Panc1 (cell line): ENCODE results near the gene SPTBN4. TPM values are rescaled to one million over a fixed set of nuclear protein-coding genes. Genes with fewer than 3 reads are reported as not detected.

Experiments
- ATAC-seq: fragments of 200-7000 bp; cut with Tn5 transposase; 2 replicates; pipeline ENCODE4 v1.9.1; 2020; ENCODE audit warnings: mild to moderate bottlenecking, moderate library complexity
- BruUV-seq: library from RNA; stranded (reverse); fragments of 400-500 nt; replicated peaks from 2 replicates; lab custom pipeline; 2021; lab: Mats Ljungman, UMichigan
- CTCF ChIA-PET: fragments of 300-600 bp; sonication (Branson Sonifier 250); formaldehyde crosslinking; loops from one replicate; lab custom pipeline; 2022; ENCODE audit warnings: antibody characterized with exemption; lab: Charles Lee
- POLR2A ChIA-PET: fragments of 300-600 bp; sonication (Branson Sonifier 250); formaldehyde crosslinking; loops from one replicate; lab custom pipeline; 2022; ENCODE audit warnings: antibody characterized with exemption; lab: Charles Lee
- DNase-seq: peaks from one replicate; pipeline ENCODE4 v3.0.0-alpha.2; 2010; ENCODE audit warnings: low read depth, low spot score
- H3K27ac ChIP-seq: 2 replicates; pipeline ENCODE4 v1.5.1; 2011; ENCODE audit warnings: mild to moderate bottlenecking, low read length, inconsistent platforms
- H3K27me3 ChIP-seq: fragments of 200-500 bp; sonication (Bioruptor generic); 2 replicates; pipeline ENCODE4 v1.6.0; 2014; ENCODE audit warnings: low read length, inconsistent platforms; ENCODE audit not compliant: control insufficient read depth, insufficient read depth
- H3K36me3 ChIP-seq: fragments of 200-500 bp; sonication (Bioruptor generic); 2 replicates; pipeline ENCODE4 v1.5.1; 2014; ENCODE audit warnings: inconsistent platforms, mild to moderate bottlenecking, low read length, moderate library complexity; ENCODE audit not compliant: control insufficient read depth, insufficient read depth
- H3K4me1 ChIP-seq: 2 replicates; pipeline ENCODE4 v1.5.1; 2011; ENCODE audit warnings: inconsistent platforms, mild to moderate bottlenecking, low read length, moderate library complexity; ENCODE audit not compliant: control insufficient read depth, insufficient read depth
- H3K4me3 ChIP-seq, 2 experiments: 2 replicates each; pipeline ENCODE4 v1.5.1; 2011 to 2012; ENCODE audit warnings: low read depth in 2 of 2, low read length in 2 of 2, mild to moderate bottlenecking in 2 of 2, inconsistent platforms in 1 of 2, moderate library complexity in 1 of 2
- H3K9me3 ChIP-seq: fragments of 200-500 bp; sonication (Bioruptor generic); 2 replicates; pipeline ENCODE4 v1.5.1; 2014; ENCODE audit warnings: low read depth, mild to moderate bottlenecking, inconsistent platforms, low read length, moderate library complexity; ENCODE audit not compliant: control insufficient read depth, insufficient read depth
- POLR2AphosphoS5 ChIP-seq: IDR thresholded peaks from 2 replicates; pipeline ENCODE4 v1.6.1; 2012; ENCODE audit warnings: mild to moderate bottlenecking, low read depth, low read length, moderate library complexity
- SIN3A ChIP-seq: IDR thresholded peaks from 2 replicates; pipeline ENCODE4 v1.6.1; 2012; ENCODE audit warnings: low read depth, mild to moderate bottlenecking, low read length, moderate library complexity, borderline replicate concordance; ENCODE audit not compliant: insufficient read depth
- TCF7L2 ChIP-seq: IDR thresholded peaks from 2 replicates; pipeline ENCODE4 v1.6.1; 2011; ENCODE audit warnings: mild to moderate bottlenecking, low read depth, low read length, inconsistent platforms
- in situ Hi-C: cut with HindIII; loops from 2 replicates; pipeline ENCODE4 v1.10.0; 2016; ENCODE audit warnings: low sequenced_read_pairs, low pct_unique_long_range_greater_than_20kb
- intact Hi-C: fragments of 100-400 bp; cut with micrococcal nuclease; formaldehyde crosslinking; loops from one replicate; pipeline ENCODE4 v1.10.0; 2022; ENCODE audit not compliant: unreplicated experiment
- total RNA-seq: library from RNA; stranded (reverse); gene quantifications from one replicate; pipeline ENCODE4 v1.2.1, GENCODE V29; 2021; ENCODE audit not compliant: unreplicated experiment
- TF ChIP-seq, protein P1 (sequence below), 2 experiments: IDR thresholded peaks; 2 replicates each; pipeline ENCODE4 v1.6.1; 2011 to 2012; ENCODE audit warnings: low read depth in 2 of 2, control low read depth in 1 of 2, low read length in 1 of 2, mild to moderate bottlenecking in 1 of 2, moderate library complexity in 1 of 2; ENCODE audit not compliant: insufficient read depth in 1 of 2
- TF ChIP-seq, protein P2 (sequence below): fragments of 450-650 bp; IDR thresholded peaks from 2 replicates; pipeline ENCODE4 v1.5.1; 2017; ENCODE audit warnings: mild to moderate bottlenecking

The SPTBN4 gene
- total RNA-seq, 1 experiment from 2014 or later, result 1.2 TPM

- intact Hi-C loops (no loop called here), in situ Hi-C loops (no loop called here)
- Histone ChIP-seq H3K36me3 (no peaks in the 10 kb centered on the region), H3K4me3 (no peak overlapping the region), H3K4me1 (peaks cover 2% of the 10 kb centered on the region; the same call in 1 of the 2 replicates), H3K27ac (no peak overlapping the region), H3K9me3 (no peaks in the 10 kb centered on the region), H3K27me3 (no peaks in the 10 kb centered on the region)
- no peak for ATAC-seq
- DNase-seq, result no peak
- BruUV-seq, result no TSS peak
- ChIA-PET CTCF (no interaction called here), POLR2A (interaction anchor here (0.6 kb wide), 1 partner anchor 22 kb away, joined by 6 read pairs; no protein-coding TSS in a partner anchor)
- TF ChIP-seq, protein P1, sequence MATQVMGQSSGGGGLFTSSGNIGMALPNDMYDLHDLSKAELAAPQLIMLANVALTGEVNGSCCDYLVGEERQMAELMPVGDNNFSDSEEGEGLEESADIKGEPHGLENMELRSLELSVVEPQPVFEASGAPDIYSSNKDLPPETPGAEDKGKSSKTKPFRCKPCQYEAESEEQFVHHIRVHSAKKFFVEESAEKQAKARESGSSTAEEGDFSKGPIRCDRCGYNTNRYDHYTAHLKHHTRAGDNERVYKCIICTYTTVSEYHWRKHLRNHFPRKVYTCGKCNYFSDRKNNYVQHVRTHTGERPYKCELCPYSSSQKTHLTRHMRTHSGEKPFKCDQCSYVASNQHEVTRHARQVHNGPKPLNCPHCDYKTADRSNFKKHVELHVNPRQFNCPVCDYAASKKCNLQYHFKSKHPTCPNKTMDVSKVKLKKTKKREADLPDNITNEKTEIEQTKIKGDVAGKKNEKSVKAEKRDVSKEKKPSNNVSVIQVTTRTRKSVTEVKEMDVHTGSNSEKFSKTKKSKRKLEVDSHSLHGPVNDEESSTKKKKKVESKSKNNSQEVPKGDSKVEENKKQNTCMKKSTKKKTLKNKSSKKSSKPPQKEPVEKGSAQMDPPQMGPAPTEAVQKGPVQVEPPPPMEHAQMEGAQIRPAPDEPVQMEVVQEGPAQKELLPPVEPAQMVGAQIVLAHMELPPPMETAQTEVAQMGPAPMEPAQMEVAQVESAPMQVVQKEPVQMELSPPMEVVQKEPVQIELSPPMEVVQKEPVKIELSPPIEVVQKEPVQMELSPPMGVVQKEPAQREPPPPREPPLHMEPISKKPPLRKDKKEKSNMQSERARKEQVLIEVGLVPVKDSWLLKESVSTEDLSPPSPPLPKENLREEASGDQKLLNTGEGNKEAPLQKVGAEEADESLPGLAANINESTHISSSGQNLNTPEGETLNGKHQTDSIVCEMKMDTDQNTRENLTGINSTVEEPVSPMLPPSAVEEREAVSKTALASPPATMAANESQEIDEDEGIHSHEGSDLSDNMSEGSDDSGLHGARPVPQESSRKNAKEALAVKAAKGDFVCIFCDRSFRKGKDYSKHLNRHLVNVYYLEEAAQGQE (IDR thresholded peaks at IDR 0.05; ENCODE audit: insufficient read depth in 1 of 2, low read depth in 2 of 2, low read length in 1 of 2), result no peak
- TF ChIP-seq POLR2AphosphoS5, result no peak
- TF ChIP-seq, protein P2, sequence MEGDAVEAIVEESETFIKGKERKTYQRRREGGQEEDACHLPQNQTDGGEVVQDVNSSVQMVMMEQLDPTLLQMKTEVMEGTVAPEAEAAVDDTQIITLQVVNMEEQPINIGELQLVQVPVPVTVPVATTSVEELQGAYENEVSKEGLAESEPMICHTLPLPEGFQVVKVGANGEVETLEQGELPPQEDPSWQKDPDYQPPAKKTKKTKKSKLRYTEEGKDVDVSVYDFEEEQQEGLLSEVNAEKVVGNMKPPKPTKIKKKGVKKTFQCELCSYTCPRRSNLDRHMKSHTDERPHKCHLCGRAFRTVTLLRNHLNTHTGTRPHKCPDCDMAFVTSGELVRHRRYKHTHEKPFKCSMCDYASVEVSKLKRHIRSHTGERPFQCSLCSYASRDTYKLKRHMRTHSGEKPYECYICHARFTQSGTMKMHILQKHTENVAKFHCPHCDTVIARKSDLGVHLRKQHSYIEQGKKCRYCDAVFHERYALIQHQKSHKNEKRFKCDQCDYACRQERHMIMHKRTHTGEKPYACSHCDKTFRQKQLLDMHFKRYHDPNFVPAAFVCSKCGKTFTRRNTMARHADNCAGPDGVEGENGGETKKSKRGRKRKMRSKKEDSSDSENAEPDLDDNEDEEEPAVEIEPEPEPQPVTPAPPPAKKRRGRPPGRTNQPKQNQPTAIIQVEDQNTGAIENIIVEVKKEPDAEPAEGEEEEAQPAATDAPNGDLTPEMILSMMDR, result no peak
Observed at GRCh38 chr19:40457953-40458596, 8.7 kb upstream of the SPTBN4 start.

DNA sequence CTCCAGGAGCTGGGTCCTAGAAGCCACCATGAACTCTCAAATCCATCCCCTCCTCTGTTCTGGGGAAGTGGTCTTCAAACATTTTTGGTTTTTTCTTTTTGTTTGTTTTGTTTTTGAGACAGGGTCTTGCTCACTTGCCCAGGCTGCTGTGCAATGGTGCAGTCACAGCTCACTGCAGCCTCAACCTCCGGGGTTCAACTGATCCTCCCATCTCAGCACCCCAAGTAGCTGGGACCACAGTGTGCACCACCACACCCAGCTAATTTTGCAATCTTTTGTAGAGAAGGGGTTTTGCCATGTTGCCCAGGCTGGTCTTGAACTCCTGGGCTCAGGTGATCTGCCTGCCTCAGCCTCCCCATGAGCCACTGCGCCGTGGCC, 8.2 kb upstream of the SPTBN4 start:
- H3K9me3 ChIP-seq, result no peaks in the 10 kb centered on the region
- H3K4me1 ChIP-seq, result peaks cover 3% of the 10 kb centered on the region; the same call in 1 of the 2 replicates
- POLR2A ChIA-PET, result interaction anchor here (0.6 kb wide), 1 partner anchor 22 kb away, joined by 6 read pairs; no protein-coding TSS in a partner anchor
- ATAC-seq (no peak), DNase-seq (no peak)
- in situ Hi-C loops, result no loop called here
- H3K27me3 ChIP-seq, result no peaks in the 10 kb centered on the region
- TF ChIP-seq, protein P2, result no peak
- TF ChIP-seq POLR2AphosphoS5 (no peak), TCF7L2 (no peak), SIN3A (no peak)
- TF ChIP-seq, protein P1 (IDR thresholded peaks at IDR 0.05; ENCODE audit: insufficient read depth in 1 of 2, low read depth in 2 of 2, low read length in 1 of 2), result no peak
- no peaks in the 10 kb centered on the region for H3K36me3 ChIP-seq
- intact Hi-C loops, result no loop called here
- no peak overlapping the region for H3K4me3 ChIP-seq
- BruUV-seq, result no TSS peak
- CTCF ChIA-PET, result no interaction called here
- H3K27ac ChIP-seq, result no peak overlapping the region
